Neural cell (in vitro differentiated cells): ENCODE measurements around the gene CRTAC1. TPM values are rescaled to one million over a fixed set of nuclear protein-coding genes. Genes with fewer than 3 reads are reported as not detected.

Experiments used
- H2AFZ ChIP-seq: fragments of 200-600, 300-800 bp; sonication (generic), shearing (Covaris generic); 2 replicates; pipeline ENCODE4 v1.6.0; 2014; ENCODE audit warnings: low read depth, mild to moderate bottlenecking, antibody characterized with exemption, low read length, moderate library complexity
- H3F3A ChIP-seq: fragments of 200-600 bp; shearing (Covaris generic); 2 replicates; pipeline ENCODE4 v1.6.1; 2016; ENCODE audit warnings: mild to moderate bottlenecking, moderate library complexity, mixed read lengths, antibody characterized with exemption, low read length; ENCODE audit not compliant: insufficient read depth, poor library complexity, severe bottlenecking
- H3K27ac ChIP-seq: fragments of 200-600, 300-800 bp; sonication (generic), shearing (Covaris generic); 2 replicates; pipeline ENCODE4 v1.5.1; 2014; ENCODE audit warnings: mild to moderate bottlenecking, low read length, moderate library complexity
- H3K27me3 ChIP-seq: fragments of 300-800, 200-600 bp; sonication (generic), shearing (Covaris generic); 2 replicates; pipeline ENCODE4 v1.6.0; 2014; ENCODE audit warnings: mild to moderate bottlenecking, low read depth, low read length, moderate library complexity; ENCODE audit not compliant: insufficient read depth
- H3K36me3 ChIP-seq: fragments of 300-800, 200-600 bp; sonication (generic), shearing (Covaris generic); 2 replicates; pipeline ENCODE4 v1.5.1; 2014; ENCODE audit warnings: mild to moderate bottlenecking, antibody characterized with exemption, low read length, moderate library complexity; ENCODE audit not compliant: insufficient read depth
- H3K4me2 ChIP-seq: fragments of 300-800, 200-600 bp; sonication (generic), shearing (Covaris generic); 2 replicates; pipeline ENCODE4 v1.6.0; 2014; ENCODE audit warnings: mild to moderate bottlenecking, low read length
- H3K4me3 ChIP-seq: fragments of 300-800, 200-600 bp; sonication (generic), shearing (Covaris generic); 2 replicates; pipeline ENCODE4 v1.5.1; 2014; ENCODE audit warnings: mild to moderate bottlenecking, low read length, moderate library complexity
- H3K79me2 ChIP-seq: fragments of 200-600 bp; shearing (Covaris generic); replicated peaks from 2 replicates; pipeline ENCODE4 v1.6.0; 2014; ENCODE audit warnings: mild to moderate bottlenecking, low read length, moderate library complexity; ENCODE audit not compliant: insufficient read depth
- H3K9ac ChIP-seq: fragments of 300-800, 200-600 bp; sonication (generic), shearing (Covaris generic); 2 replicates; pipeline ENCODE4 v1.6.1; 2016; ENCODE audit warnings: mild to moderate bottlenecking, low read length, mixed read lengths
- H3K9me2 ChIP-seq: fragments of 200-600 bp; shearing (Covaris generic); 2 replicates; pipeline ENCODE4 v1.6.1; 2016; ENCODE audit warnings: mild to moderate bottlenecking, low read length, mixed read lengths; ENCODE audit not compliant: insufficient read depth
- H3K9me3 ChIP-seq: fragments of 200-600, 300-800 bp; sonication (generic), shearing (Covaris generic); 2 replicates; pipeline ENCODE4 v1.6.1; 2016; ENCODE audit warnings: mild to moderate bottlenecking, mixed run types, low read length, moderate library complexity, mixed read lengths
- H4K20me1 ChIP-seq: fragments of 200-600 bp; shearing (Covaris generic); 2 replicates; pipeline ENCODE4 v1.6.1; 2016; ENCODE audit warnings: mild to moderate bottlenecking, mixed run types; ENCODE audit not compliant: insufficient read depth
- CTCF ChIP-seq: fragments of 450-650 bp; IDR thresholded peaks from 2 replicates; pipeline ENCODE4 v1.5.1; 2014; ENCODE audit warnings: antibody characterized with exemption, mild to moderate bottlenecking, moderate library complexity; ENCODE audit not compliant: poor library complexity, severe bottlenecking
- MXI1 ChIP-seq: fragments of 450-650 bp; conservative IDR thresholded peaks from 2 replicates; pipeline ENCODE4 v1.6.1; 2014; ENCODE audit warnings: antibody characterized with exemption, mild to moderate bottlenecking; ENCODE audit not compliant: poor library complexity, severe bottlenecking
- POLR2AphosphoS5 ChIP-seq: IDR thresholded peaks from 2 replicates; pipeline ENCODE4 v1.6.1; 2012
- REST ChIP-seq: IDR thresholded peaks from 2 replicates; pipeline ENCODE4 v1.6.1; 2012; ENCODE audit warnings: borderline replicate concordance
- SMC3 ChIP-seq: fragments of 450-650 bp; conservative IDR thresholded peaks from 2 replicates; pipeline ENCODE4 v1.6.1; 2014; ENCODE audit warnings: antibody characterized with exemption, mild to moderate bottlenecking, moderate library complexity; ENCODE audit not compliant: poor library complexity
- TAF1 ChIP-seq: IDR thresholded peaks from 2 replicates; pipeline ENCODE4 v1.6.1; 2012; ENCODE audit warnings: low read depth
- polyA plus RNA-seq: library from polyadenylated mRNA; depleted of rRNA; stranded (reverse); fragments of >200 nt; gene quantifications from 2 replicates; pipeline ENCODE4 v1.2.3, GENCODE V29; 2014

The CRTAC1 gene
- polyA plus RNA-seq, 1 donor from 2014 or later = 1.1 TPM

GRCh38 chr10:97907211-97907610, 123.2 kb downstream of the CRTAC1 start:
- no peak for TF ChIP-seq REST
- TF ChIP-seq TAF1 = no peak
- TF ChIP-seq POLR2AphosphoS5 = no peak
- Histone ChIP-seq H2AFZ (no peak overlapping the region), H3K79me2 (no peaks in the 10 kb centered on the region)

GRCh38 chr10:97905276-97905675, 125.1 kb downstream of the CRTAC1 start:
- Histone ChIP-seq H4K20me1 (no peaks in the 10 kb centered on the region), H3K4me2 (no peak overlapping the region), H3K79me2 (no peaks in the 10 kb centered on the region), H3K36me3 (no peaks in the 10 kb centered on the region), H3F3A (no peaks in the 10 kb centered on the region), H3K9ac (no peak overlapping the region), H3K27ac (no peak overlapping the region), H3K9me3 (no peaks in the 10 kb centered on the region), H3K4me3 (no peak overlapping the region), H3K27me3 (no peaks in the 10 kb centered on the region), H2AFZ (no peak overlapping the region), H3K9me2 (no peaks in the 10 kb centered on the region)
- no peak for TF ChIP-seq CTCF
- no peak for TF ChIP-seq TAF1
- no peak for TF ChIP-seq POLR2AphosphoS5
- no peak for TF ChIP-seq SMC3
- TF ChIP-seq MXI1 = no peak
- no peak for TF ChIP-seq REST

More at GRCh38 chr10:97907211-97907610, 123.2 kb downstream of the CRTAC1 start:
- Histone ChIP-seq H3K27me3 (no peaks in the 10 kb centered on the region), H3K4me3 (no peak overlapping the region), H3K27ac (no peak overlapping the region), H3K9ac (no peak overlapping the region), H3K4me2 (no peak overlapping the region), H3K9me2 (no peaks in the 10 kb centered on the region), H4K20me1 (no peaks in the 10 kb centered on the region), H3F3A (no peaks in the 10 kb centered on the region), H3K36me3 (no peaks in the 10 kb centered on the region), H3K9me3 (no peaks in the 10 kb centered on the region)
